Thoracic aorta (tissue), 2 donors: ENCODE measurements around the gene IL22. TPM values are rescaled to one million over a fixed set of nuclear protein-coding genes. Genes with fewer than 3 reads are reported as not detected.

Experiments used
- ATAC-seq: fragments of 150-250 bp; one replicate; pipeline ENCODE4 v1.8.0; 2017; ENCODE audit warnings: low read depth; ENCODE audit not compliant: insufficient number of reproducible peaks, low FRiP score
- DNase-seq: peaks from one replicate; pipeline ENCODE4 v3.0.0-alpha.2; 2020; ENCODE audit warnings: low spot score
- H3K27ac ChIP-seq, 2 donors: fragments of 200-600 bp; sonication (generic); 1 replicate in 1 of 2; 2 replicates in 1 of 2; pipeline ENCODE4 v1.5.1; 2016; ENCODE audit warnings: mild to moderate bottlenecking in 2 of 2, moderate library complexity in 2 of 2
- H3K27me3 ChIP-seq: fragments of 200-600 bp; sonication (generic); replicated peaks from 2 replicates; pipeline ENCODE4 v1.6.0; 2016; ENCODE audit warnings: mild to moderate bottlenecking; ENCODE audit not compliant: insufficient read depth
- H3K36me3 ChIP-seq: fragments of 200-600 bp; sonication (generic); one replicate; pipeline ENCODE4 v1.5.1; 2016
- H3K4me1 ChIP-seq, 2 donors: fragments of 200-600 bp; sonication (generic); 1 replicate in 1 of 2; 2 replicates in 1 of 2; pipeline versions ENCODE4 v1.5.1 to v1.6.0; 2016; ENCODE audit warnings: low read depth in 2 of 2, mild to moderate bottlenecking in 1 of 2; ENCODE audit not compliant: control insufficient read depth in 1 of 2
- H3K4me3 ChIP-seq: fragments of 200-600 bp; sonication (generic); 2 replicates; pipeline ENCODE4 v1.5.1; 2016; ENCODE audit warnings: mild to moderate bottlenecking
- H3K9me3 ChIP-seq: fragments of 200-600 bp; sonication (generic); 2 replicates; pipeline ENCODE4 v1.5.1; 2016
- CTCF ChIP-seq: fragments of 200-600 bp; sonication (generic); IDR thresholded peaks from one replicate; pipeline ENCODE4 v1.5.1; 2019; ENCODE audit warnings: antibody characterized with exemption
- total RNA-seq, 2 donors: library from RNA; depleted of rRNA; stranded (reverse); fragments of >200 nt; gene quantifications; one replicate each; pipeline versions ENCODE4 v1.1.0 to v1.2.3, GENCODE V29; 2016

The IL22 gene
- total RNA-seq, 2 donors from 2014 or later: not detected

- Histone ChIP-seq H3K27me3 (no peaks in the 10 kb centered on the region), H3K4me3 (no peak overlapping the region), H3K27ac (no peak overlapping the region), H3K9me3 (no peaks in the 10 kb centered on the region), H3K36me3 (no peaks in the 10 kb centered on the region), H3K4me1 (no peaks in the 10 kb centered on the region)
- TF ChIP-seq CTCF: no peak
- DNase-seq (no peak), ATAC-seq (no peak)
These were observed 38.1 kb upstream of the IL22 start for GRCh38 chr12:68291396-68292036.

- H3K4me1 ChIP-seq: no peaks in the 10 kb centered on the region
- ATAC-seq: no peak
- H3K4me3 ChIP-seq: no peak overlapping the region
- DNase-seq: no peak
- no peak for TF ChIP-seq CTCF
- H3K9me3 ChIP-seq: no peaks in the 10 kb centered on the region
- no peak overlapping the region for H3K27ac ChIP-seq
- no peaks in the 10 kb centered on the region for H3K27me3 ChIP-seq
- H3K36me3 ChIP-seq: no peaks in the 10 kb centered on the region
These were observed 36.7 kb upstream of the IL22 start for GRCh38 chr12:68290126-68290525.

- TF ChIP-seq CTCF: no peak
- DNase-seq (no peak), ATAC-seq (no peak)
- Histone ChIP-seq H3K36me3 (no peaks in the 10 kb centered on the region), H3K27ac (no peak overlapping the region), H3K4me1 (no peaks in the 10 kb centered on the region), H3K9me3 (no peaks in the 10 kb centered on the region), H3K4me3 (no peak overlapping the region), H3K27me3 (no peaks in the 10 kb centered on the region)
These were observed 33.7 kb upstream of the IL22 start for GRCh38 chr12:68287106-68287505.

- no peak for TF ChIP-seq CTCF
- Histone ChIP-seq H3K4me3 (no peak overlapping the region), H3K4me1 (no peaks in the 10 kb centered on the region), H3K36me3 (no peaks in the 10 kb centered on the region), H3K27me3 (no peaks in the 10 kb centered on the region), H3K9me3 (no peaks in the 10 kb centered on the region), H3K27ac (no peak overlapping the region)
- no peak for DNase-seq
- ATAC-seq: no peak
These were observed 33.0 kb upstream of the IL22 start for GRCh38 chr12:68286396-68286795.

GRCh38 chr12:68285541-68285940 lies 32.1 kb upstream of the IL22 start:
- no peaks in the 10 kb centered on the region for H3K36me3 ChIP-seq
- H3K27ac ChIP-seq: no peak overlapping the region
- no peaks in the 10 kb centered on the region for H3K9me3 ChIP-seq
- no peaks in the 10 kb centered on the region for H3K27me3 ChIP-seq
- ATAC-seq (no peak), DNase-seq (no peak)
- no peaks in the 10 kb centered on the region for H3K4me1 ChIP-seq
- no peak overlapping the region for H3K4me3 ChIP-seq
- no peak for TF ChIP-seq CTCF
